ENCODE data around the gene MDH1.
"Not testable (repeated sequence)": the region's sequence is repeated elsewhere in the genome, so short reads cannot be mapped to it uniquely, and the experiment has no call there.

Gene MDH1

GRCh38 chr2:63588385-63589147, at the start of gene MDH1, which contains the start of gene WDPCP:
MDH1 (plus strand) TSS chr2:63588963; CDS start chr2:63589044, 81 bp downstream.
WDPCP (minus strand) TSS chr2:63588477; CDS start chr2:63588271, 206 bp downstream.
- peak; percentile 99 for DNase-seq

- no peak for DNase-seq
Measured at GRCh38 chr2:63539416-63540162, 49.2 kb upstream of the MDH1 start.

- peak; percentile 26 for DNase-seq
Measured at GRCh38 chr2:63544017-63544627, 44.6 kb upstream of the MDH1 start.

GRCh38 chr2:63545023-63545422, 43.7 kb upstream of the MDH1 start:
- no peak for DNase-seq

- no peak for DNase-seq
Measured at GRCh38 chr2:63553049-63553448, 35.7 kb upstream of the MDH1 start.

GRCh38 chr2:63555299-63555698, 33.5 kb upstream of the MDH1 start:
- DNase-seq: no peak

- DNase-seq: no peak
Measured at GRCh38 chr2:63555931-63556330, 32.8 kb upstream of the MDH1 start.

- not testable (repeated sequence) for DNase-seq
Measured at GRCh38 chr2:63557819-63558218, 30.9 kb upstream of the MDH1 start.

GRCh38 chr2:63558922-63559321, 29.8 kb upstream of the MDH1 start:
- not testable (repeated sequence) for DNase-seq

- DNase-seq: no peak
Measured at GRCh38 chr2:63562751-63563150, 26.0 kb upstream of the MDH1 start.

- DNase-seq: no peak
Measured at GRCh38 chr2:63569740-63570139, 19.0 kb upstream of the MDH1 start.

- no peak for DNase-seq
Measured at GRCh38 chr2:63571291-63571690, 17.5 kb upstream of the MDH1 start.

GRCh38 chr2:63572001-63572400, 16.8 kb upstream of the MDH1 start:
- DNase-seq: no peak

- not testable (repeated sequence) for DNase-seq
Measured at GRCh38 chr2:63573026-63573425, 15.7 kb upstream of the MDH1 start.

- not testable (repeated sequence) for DNase-seq
Measured at GRCh38 chr2:63573726-63574345, 14.9 kb upstream of the MDH1 start.

- DNase-seq: no peak
Measured at GRCh38 chr2:63576546-63576945, 12.2 kb upstream of the MDH1 start.

GRCh38 chr2:63578767-63579166, 10.0 kb upstream of the MDH1 start:
- DNase-seq: no peak

- no peak for DNase-seq
Measured at GRCh38 chr2:63580651-63581297, 8.0 kb upstream of the MDH1 start.

- peak; percentile 16 for DNase-seq
Measured at GRCh38 chr2:63581298-63581961, 7.3 kb upstream of the MDH1 start.

GRCh38 chr2:63582873-63583272, 5.9 kb upstream of the MDH1 start:
- DNase-seq: no peak

GRCh38 chr2:63587814-63588384, 864 bp upstream of the MDH1 start:
- DNase-seq: peak; percentile 5

Data from hematopoietic multipotent progenitor cell treated with erythropoietin and hydrocortisone succinate and interleukin-3 and kit ligand, for 8 days (in vitro differentiated cells).